Measurements from ENCODE around the gene C15orf61. TPM values are rescaled to one million over a fixed set of nuclear protein-coding genes. Genes with fewer than 3 reads are reported as not detected.

Gene C15orf61
- polyA plus RNA-seq, 1 donor from 2014 or later = 20.6 TPM

DNA sequence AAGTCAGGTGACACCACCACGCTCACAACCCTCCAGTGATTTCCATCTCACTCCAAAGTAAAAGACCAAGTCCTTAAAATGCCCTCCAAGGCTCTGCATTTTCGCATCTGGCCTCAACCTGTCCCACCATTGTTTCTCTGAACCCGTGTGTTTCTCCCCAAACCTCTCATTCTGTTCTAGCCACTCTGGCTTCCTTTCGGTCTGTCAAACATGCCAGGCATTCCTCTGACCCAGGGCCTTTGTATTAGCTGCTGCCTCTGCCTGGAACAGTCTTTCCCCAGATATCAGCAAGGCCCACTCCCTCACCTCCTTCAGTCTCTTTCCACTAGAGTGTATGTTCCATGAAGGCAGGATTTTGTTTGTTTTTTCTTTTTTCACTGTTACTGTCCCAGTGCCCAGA lies 37.6 kb downstream of the C15orf61 start:
- no peak overlapping the region for H2AFZ ChIP-seq (ENCODE audit: low read depth, low read length)
- no peak overlapping the region for H3K27ac ChIP-seq (ENCODE audit: low read length)
- TF ChIP-seq SMC3 (conservative IDR thresholded peaks at IDR 0.05; ENCODE audit: poor library complexity) (no peak), RAD21 (conservative IDR thresholded peaks at IDR 0.05) (no peak), EP300 (conservative IDR thresholded peaks at IDR 0.05; ENCODE audit: poor library complexity, severe bottlenecking) (no peak), MXI1 (conservative IDR thresholded peaks at IDR 0.05; ENCODE audit: poor library complexity, severe bottlenecking) (no peak), POLR2AphosphoS5 (IDR thresholded peaks at IDR 0.05) (no peak), EZH2 (IDR thresholded peaks at IDR 0.05; ENCODE audit: borderline replicate concordance, insufficient read depth, low read length, poor library complexity, severe bottlenecking) (no peak), TAF1 (IDR thresholded peaks at IDR 0.05; ENCODE audit: low read depth) (no peak)
- TF ChIP-seq, protein P1, sequence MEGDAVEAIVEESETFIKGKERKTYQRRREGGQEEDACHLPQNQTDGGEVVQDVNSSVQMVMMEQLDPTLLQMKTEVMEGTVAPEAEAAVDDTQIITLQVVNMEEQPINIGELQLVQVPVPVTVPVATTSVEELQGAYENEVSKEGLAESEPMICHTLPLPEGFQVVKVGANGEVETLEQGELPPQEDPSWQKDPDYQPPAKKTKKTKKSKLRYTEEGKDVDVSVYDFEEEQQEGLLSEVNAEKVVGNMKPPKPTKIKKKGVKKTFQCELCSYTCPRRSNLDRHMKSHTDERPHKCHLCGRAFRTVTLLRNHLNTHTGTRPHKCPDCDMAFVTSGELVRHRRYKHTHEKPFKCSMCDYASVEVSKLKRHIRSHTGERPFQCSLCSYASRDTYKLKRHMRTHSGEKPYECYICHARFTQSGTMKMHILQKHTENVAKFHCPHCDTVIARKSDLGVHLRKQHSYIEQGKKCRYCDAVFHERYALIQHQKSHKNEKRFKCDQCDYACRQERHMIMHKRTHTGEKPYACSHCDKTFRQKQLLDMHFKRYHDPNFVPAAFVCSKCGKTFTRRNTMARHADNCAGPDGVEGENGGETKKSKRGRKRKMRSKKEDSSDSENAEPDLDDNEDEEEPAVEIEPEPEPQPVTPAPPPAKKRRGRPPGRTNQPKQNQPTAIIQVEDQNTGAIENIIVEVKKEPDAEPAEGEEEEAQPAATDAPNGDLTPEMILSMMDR (IDR thresholded peaks at IDR 0.05; ENCODE audit: poor library complexity, severe bottlenecking) = no peak
- TF ChIP-seq, protein P2, sequence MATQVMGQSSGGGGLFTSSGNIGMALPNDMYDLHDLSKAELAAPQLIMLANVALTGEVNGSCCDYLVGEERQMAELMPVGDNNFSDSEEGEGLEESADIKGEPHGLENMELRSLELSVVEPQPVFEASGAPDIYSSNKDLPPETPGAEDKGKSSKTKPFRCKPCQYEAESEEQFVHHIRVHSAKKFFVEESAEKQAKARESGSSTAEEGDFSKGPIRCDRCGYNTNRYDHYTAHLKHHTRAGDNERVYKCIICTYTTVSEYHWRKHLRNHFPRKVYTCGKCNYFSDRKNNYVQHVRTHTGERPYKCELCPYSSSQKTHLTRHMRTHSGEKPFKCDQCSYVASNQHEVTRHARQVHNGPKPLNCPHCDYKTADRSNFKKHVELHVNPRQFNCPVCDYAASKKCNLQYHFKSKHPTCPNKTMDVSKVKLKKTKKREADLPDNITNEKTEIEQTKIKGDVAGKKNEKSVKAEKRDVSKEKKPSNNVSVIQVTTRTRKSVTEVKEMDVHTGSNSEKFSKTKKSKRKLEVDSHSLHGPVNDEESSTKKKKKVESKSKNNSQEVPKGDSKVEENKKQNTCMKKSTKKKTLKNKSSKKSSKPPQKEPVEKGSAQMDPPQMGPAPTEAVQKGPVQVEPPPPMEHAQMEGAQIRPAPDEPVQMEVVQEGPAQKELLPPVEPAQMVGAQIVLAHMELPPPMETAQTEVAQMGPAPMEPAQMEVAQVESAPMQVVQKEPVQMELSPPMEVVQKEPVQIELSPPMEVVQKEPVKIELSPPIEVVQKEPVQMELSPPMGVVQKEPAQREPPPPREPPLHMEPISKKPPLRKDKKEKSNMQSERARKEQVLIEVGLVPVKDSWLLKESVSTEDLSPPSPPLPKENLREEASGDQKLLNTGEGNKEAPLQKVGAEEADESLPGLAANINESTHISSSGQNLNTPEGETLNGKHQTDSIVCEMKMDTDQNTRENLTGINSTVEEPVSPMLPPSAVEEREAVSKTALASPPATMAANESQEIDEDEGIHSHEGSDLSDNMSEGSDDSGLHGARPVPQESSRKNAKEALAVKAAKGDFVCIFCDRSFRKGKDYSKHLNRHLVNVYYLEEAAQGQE (IDR thresholded peaks at IDR 0.05; ENCODE audit: borderline replicate concordance) = no peak
- peaks cover 4% of the 10 kb centered on the region for H3K36me3 ChIP-seq (ENCODE audit: insufficient read depth, low read length)
- H3K27me3 ChIP-seq (ENCODE audit: insufficient read depth, low read depth, low read length) = no peaks in the 10 kb centered on the region
- no peaks in the 10 kb centered on the region for H3K9me2 ChIP-seq (ENCODE audit: insufficient read depth, low read length)
- no peak overlapping the region for H3K9ac ChIP-seq (ENCODE audit: low read length)
- peaks cover 6% of the 10 kb centered on the region for H3K9me3 ChIP-seq (ENCODE audit: low read length)
- no peak overlapping the region for H3K4me3 ChIP-seq (ENCODE audit: low read length)
- H3K79me2 ChIP-seq (replicated peaks; ENCODE audit: insufficient read depth, low read length) = no peaks in the 10 kb centered on the region
- H3F3A ChIP-seq (ENCODE audit: insufficient read depth, low read length, poor library complexity, severe bottlenecking) = no peaks in the 10 kb centered on the region
- no peak overlapping the region for H3K4me2 ChIP-seq (ENCODE audit: low read length)
- H4K20me1 ChIP-seq (ENCODE audit: insufficient read depth) = no peaks in the 10 kb centered on the region

DNA sequence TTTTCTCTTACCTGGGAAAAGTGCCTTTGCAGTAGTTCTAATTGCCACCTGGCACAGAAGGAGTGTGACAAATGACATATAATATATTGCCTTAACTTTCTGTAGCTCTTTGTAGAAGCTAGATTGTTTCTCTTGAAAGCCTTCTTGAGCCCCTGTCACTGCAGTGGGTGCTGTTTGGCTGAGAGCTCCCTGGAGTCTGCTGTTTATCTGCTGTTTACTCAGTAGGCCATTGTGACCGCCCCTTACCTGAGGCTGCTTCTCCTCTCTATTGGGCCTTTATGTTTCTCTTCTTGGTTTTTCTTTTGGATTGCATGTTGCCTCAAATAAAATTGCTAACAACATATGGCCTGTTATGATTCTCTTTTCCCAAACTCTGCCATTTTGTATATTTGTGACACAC lies 38.2 kb downstream of the C15orf61 start:
- Histone ChIP-seq H3K4me2 (ENCODE audit: low read length) (no peak overlapping the region), H2AFZ (ENCODE audit: low read depth, low read length) (no peak overlapping the region)
- TF ChIP-seq MXI1 (conservative IDR thresholded peaks at IDR 0.05; ENCODE audit: poor library complexity, severe bottlenecking) (no peak), SMC3 (conservative IDR thresholded peaks at IDR 0.05; ENCODE audit: poor library complexity) (no peak), EP300 (conservative IDR thresholded peaks at IDR 0.05; ENCODE audit: poor library complexity, severe bottlenecking) (no peak), POLR2AphosphoS5 (IDR thresholded peaks at IDR 0.05) (no peak), EZH2 (IDR thresholded peaks at IDR 0.05; ENCODE audit: borderline replicate concordance, insufficient read depth, low read length, poor library complexity, severe bottlenecking) (no peak), TAF1 (IDR thresholded peaks at IDR 0.05; ENCODE audit: low read depth) (no peak), RAD21 (conservative IDR thresholded peaks at IDR 0.05) (no peak)
- TF ChIP-seq, protein P1 (IDR thresholded peaks at IDR 0.05; ENCODE audit: poor library complexity, severe bottlenecking) = no peak
- TF ChIP-seq, protein P2 (IDR thresholded peaks at IDR 0.05; ENCODE audit: borderline replicate concordance) = no peak

More for the DNA sequence above, 38.2 kb downstream of the C15orf61 start:
- Histone ChIP-seq H3K79me2 (replicated peaks; ENCODE audit: insufficient read depth, low read length) (no peaks in the 10 kb centered on the region), H3K36me3 (ENCODE audit: insufficient read depth, low read length) (peaks cover 4% of the 10 kb centered on the region), H3K27ac (ENCODE audit: low read length) (no peak overlapping the region), H3F3A (ENCODE audit: insufficient read depth, low read length, poor library complexity, severe bottlenecking) (no peaks in the 10 kb centered on the region), H3K9ac (ENCODE audit: low read length) (no peak overlapping the region), H3K9me2 (ENCODE audit: insufficient read depth, low read length) (no peaks in the 10 kb centered on the region), H3K27me3 (ENCODE audit: insufficient read depth, low read depth, low read length) (no peaks in the 10 kb centered on the region), H4K20me1 (ENCODE audit: insufficient read depth) (no peaks in the 10 kb centered on the region), H3K4me3 (ENCODE audit: low read length) (no peak overlapping the region), H3K9me3 (ENCODE audit: low read length) (peaks cover 6% of the 10 kb centered on the region)

Data from neural cell (in vitro differentiated cells).